CD4-positive, alpha-beta T cell treated with Interleukin-17A for 1 hour (primary cell): Measurements from ENCODE around the gene LRGUK.
"Not testable (repeated sequence)": the region's sequence is repeated elsewhere in the genome, so short reads cannot be mapped to it uniquely, and the experiment has no call there.

ENCODE experiments used
- DNase-seq: peaks from one replicate; pipeline ENCODE4 v3.0.0-alpha.2; 2020

LRGUK gene

DNA sequence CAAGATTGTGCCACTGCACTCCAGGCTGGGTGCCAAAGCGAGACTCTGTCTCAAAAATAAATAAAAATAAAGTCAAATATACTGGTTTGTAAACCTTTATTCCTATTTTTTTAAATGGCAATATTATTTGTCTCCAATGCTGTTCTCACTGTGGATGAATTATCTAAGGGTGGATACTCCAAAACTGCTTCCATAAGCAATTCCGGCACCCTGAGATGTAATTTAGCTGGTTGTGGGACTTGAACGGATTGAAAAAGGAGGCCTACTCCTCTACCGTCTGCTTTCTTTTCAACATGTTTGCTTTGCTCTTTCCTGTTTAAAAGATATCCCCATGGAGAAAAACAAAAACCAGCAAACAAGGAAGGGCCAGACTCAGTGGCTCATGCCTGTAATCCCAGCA is 135.2 kb downstream of the LRGUK start:
- no peak for DNase-seq

- DNase-seq, result no peak
Measured at GRCh38 chr7:134276951-134277350, 149.8 kb downstream of the LRGUK start.

GRCh38 chr7:134278502-134279153 is 151.5 kb downstream of the LRGUK start:
- no peak for DNase-seq

DNA sequence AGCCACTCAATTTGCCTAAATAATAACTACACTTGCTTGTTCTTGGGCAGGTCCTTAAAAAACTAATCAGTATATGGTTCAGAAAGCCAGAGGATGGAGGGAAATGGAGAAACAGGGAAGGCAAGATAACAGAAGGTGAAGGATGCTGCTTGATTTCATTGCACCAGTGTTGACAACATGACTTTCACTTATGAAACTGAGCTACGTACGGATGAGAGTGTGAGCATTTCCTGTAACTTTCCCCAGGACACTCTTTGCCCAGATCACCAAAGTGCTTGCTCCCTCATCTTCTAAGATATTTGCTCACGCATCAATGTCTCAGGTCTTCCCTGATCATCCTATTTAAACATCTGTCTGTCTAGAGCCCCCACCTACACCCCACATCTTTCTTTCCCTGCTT is 152.2 kb downstream of the LRGUK start:
- no peak for DNase-seq

DNA sequence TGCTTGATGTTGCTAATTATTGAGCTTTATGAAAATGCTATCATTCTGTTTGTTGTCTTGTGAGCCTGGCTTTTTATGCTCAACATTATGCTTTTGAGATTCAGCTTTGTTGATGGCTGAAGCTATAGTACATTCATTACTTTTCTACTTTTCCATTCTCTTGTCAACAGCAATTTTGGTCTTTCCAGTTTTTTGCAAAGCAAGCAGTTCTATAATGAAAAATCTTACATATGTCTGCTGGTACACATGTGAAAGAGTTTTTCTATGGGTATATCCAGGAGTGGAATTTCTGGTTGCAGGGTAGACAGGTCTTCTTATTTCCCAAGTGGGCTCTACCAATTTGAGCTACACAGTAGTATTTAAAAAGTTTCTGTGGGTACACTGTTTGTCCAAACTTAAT is 152.8 kb downstream of the LRGUK start:
- DNase-seq, result no peak

DNA sequence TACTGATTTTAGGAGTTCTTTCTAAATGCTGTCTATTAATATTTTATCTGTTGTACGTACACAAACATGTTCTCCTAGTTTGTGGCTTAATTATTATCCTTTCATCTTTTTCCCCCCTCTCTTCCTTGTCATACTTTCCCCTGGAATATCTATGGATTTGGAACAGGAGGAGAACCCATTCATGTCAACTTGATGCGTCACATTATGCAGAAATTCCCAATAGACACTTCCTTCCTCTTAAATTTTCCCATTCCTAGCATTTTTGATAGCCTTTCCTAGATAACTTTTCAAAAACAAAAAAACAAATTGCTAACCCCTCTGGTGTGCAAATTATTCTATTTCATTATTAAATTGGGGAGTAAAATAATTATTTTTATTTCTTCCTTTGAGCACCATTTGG is 153.4 kb downstream of the LRGUK start:
- no peak for DNase-seq

DNA sequence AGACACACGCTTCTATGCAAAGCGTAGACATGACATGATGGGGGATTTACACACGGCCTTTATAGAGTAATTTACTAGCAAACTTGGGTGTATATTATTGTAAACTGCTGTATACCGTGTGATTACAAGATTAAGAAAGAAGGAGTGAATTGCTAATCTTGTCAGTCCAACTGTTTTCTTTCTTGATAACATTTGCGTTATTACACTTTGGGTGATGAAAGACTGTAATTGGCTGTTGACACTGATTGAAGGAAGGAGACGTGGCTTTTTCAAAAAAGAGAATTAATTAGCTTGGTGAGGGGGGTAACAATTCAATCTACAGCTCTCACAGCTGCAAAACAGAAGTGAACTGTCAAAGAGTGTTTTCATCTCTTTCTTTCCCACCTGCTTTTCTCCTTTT is 156.9 kb downstream of the LRGUK start:
- no peak for DNase-seq

DNA sequence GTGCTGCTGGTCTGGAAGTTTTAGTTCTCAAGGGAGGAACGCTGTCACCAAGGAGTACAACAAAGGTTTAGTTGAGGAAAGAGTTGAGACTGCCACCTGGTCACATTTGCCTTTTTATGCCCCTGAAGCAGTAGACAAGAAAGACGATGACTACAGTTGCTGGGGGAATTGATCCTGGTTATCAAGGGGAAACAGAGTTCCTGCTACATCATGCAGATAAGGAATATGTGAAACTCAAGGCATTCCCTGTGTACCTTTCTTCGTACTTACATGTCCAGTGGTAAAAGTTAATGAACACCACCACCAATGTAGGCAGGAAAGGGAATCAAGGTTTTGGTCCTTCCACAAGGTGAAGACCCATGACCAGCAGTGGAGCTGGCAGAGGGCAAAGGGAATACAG is 157.8 kb downstream of the LRGUK start:
- no peak for DNase-seq

DNA sequence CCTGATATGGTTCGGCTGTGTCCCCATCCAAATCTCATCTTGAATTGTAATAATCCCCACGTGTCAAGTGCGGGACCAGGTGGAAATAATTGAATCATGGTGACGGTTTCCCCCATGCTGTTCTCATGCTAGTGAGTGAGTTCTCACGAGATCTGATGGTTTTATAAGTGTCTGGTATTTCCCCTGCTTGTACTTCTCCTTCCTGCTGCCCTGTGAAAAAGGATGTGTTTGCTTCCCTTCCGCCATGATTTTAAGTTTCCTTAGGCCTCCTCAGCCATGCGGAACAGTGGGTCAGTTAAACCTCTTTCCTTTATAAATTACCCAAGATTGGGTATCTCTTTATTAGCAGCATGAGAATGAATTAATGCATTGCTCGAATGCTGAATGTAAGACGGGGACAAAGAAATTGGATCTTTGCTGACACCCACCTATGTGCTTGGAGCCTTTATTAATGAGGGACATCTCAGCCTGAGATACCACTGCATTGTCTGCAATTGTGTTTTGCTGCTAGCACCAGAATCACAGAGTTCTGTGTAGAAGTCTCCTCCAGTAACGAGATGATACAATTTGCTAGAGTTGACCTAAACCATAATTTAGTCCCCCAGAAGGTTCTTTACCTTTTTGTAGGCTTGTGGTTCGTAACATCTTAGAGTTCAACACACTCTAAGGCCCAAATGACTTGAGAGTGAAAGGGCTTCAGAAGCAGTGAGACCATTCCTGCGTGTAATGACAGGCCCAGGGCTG is 160.9 kb downstream of the LRGUK start:
- DNase-seq, result no peak

GRCh38 chr7:134289423-134289822 is 162.3 kb downstream of the LRGUK start:
- no peak for DNase-seq

- no peak for DNase-seq
Measured at GRCh38 chr7:134289841-134290240, 162.7 kb downstream of the LRGUK start.

- DNase-seq, result no peak
Measured at GRCh38 chr7:134290286-134290685, 163.1 kb downstream of the LRGUK start.

DNA sequence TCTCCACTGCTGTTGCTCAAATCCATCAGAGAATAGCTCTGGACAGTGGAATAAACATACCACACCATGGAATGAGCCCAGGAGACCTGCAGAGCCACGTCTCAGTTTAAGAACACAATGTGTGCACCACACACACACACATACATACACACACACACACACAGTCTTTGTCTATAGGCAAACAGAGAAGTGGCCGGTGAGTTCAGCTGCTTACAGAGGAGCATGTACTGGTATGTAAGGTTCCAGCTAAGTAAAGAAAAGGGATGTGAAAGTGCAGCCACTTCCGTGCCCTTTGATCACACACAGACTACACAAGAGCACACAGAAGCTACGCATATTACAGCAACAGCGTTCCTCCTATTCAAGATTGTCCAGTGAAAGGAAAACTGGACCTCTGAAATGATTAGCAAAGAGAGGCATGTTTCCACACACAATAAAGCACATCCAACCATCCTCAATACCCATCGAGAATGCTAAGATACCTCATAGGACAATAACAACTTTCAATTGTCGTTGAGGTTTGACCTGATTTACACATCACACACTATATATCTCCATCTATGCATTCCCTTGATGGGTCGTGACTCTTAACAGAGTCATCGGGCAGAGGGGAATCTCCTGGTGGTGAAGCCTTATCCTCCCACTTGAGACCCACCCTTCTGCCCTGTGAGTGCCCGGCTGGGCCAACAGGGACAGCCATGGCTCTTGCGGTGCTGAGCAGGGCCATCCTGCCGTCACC is 166.0 kb downstream of the LRGUK start:
- DNase-seq, result peak; percentile 7

DNA sequence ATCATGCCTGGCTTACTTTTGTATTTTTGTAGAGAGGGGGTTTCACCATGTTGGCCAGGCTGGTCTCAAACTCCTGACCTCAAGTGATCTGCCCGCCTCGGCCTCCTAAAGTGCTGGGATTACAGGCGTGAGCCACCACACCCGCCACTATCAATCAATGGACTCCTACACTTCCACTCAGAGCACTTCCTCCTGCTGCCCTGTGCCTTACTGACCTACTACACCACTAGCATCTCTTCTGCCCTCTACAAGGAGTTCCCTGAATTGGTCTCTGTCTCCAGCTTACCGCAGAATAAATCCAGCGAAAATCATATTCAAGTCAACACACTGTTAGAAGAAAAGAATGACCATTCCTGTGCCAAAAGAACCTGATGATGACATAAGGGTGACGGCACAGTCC is 168.8 kb downstream of the LRGUK start:
- DNase-seq, result not testable (repeated sequence)

- no peak for DNase-seq
Measured at GRCh38 chr7:134297489-134297888, 170.3 kb downstream of the LRGUK start.

- no peak for DNase-seq
Measured at GRCh38 chr7:134298902-134299683, 172.0 kb downstream of the LRGUK start.

GRCh38 chr7:134300988-134301387 is 173.8 kb downstream of the LRGUK start:
- no peak for DNase-seq

DNA sequence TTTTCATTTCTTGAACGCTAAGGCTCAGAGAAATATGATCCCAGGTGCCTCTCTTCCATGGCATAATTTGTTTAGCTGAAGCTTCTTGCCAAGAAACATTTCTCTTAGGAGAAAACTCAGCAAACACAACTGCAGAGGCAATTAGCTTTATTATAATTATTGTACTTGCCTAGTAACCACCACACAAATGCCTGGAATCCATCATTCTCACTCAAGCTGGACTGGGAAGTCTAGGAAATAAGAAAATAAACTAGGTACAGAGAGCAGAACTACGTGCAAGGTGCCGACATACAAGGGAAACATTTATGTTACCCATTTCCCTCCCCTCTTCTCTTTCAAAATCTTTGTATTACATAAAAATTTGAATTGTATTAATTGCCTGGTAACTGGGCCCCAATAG is 174.5 kb downstream of the LRGUK start:
- no peak for DNase-seq

GRCh38 chr7:134302120-134302519 is 175.0 kb downstream of the LRGUK start:
- DNase-seq, result no peak

DNA sequence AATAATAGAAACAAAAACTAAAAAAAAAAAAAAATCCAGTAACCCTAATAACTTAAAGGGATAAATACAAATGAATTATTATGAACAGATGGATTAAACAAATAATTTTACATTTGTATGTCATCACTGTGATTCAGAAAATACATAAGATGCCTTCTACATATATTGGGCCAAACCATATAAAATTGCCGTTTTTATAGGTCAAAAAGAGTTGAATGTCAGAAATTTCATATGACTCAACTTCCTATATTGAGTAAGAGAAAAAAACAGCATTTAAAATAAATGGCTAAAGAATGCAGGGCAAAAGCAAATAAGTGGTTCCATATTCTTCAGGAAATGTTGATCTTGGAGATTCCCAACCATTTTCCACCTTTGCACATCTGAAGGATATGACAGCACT is 180.2 kb downstream of the LRGUK start:
- DNase-seq, result no peak

DNA sequence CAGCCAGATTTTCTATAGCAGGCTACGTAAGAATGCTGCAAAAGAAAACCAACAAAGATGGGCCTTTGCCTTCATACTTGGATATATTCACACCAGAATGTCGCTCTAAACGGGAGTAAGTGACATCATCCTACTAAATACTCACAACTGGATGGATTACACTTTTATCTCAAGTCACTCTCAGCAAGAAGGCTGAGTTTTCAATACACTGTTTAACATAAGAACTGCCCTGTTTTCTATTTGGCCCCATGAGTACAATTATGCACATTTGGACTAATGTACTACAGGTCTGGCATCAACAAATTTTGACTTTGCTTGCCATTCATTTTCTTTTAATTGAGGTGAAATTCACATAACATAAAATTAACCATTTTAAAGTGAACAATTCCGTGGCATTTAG is 181.4 kb downstream of the LRGUK start:
- DNase-seq, result no peak

GRCh38 chr7:134311807-134312206 is 184.7 kb downstream of the LRGUK start:
- no peak for DNase-seq

DNA sequence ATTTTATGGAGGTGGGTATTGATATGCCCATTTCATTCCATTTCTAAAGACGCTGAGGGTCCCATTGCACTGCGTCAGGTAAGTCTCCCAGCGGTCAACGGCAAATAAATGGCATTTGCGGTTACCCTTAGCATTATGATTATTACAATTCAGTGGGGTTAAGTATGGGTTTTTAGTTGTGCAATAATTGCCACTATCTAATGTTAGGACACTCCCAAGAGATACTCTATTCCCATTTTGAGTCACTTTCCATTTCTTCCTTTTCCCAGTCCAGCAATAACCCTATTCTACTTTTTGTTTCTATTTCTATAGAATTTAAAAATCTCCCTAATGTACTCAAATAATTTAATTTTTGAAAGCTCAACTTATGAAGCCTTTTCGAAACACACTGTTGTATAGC is 185.6 kb downstream of the LRGUK start:
- no peak for DNase-seq
